Iris pigment epithelial cell (primary cell): ENCODE data around the gene LRRC45.

ENCODE experiments used
- DNase-seq: peaks from one replicate; pipeline ENCODE4 v3.0.0-alpha.2; 2011; ENCODE audit warnings: low read depth

Gene LRRC45

DNA sequence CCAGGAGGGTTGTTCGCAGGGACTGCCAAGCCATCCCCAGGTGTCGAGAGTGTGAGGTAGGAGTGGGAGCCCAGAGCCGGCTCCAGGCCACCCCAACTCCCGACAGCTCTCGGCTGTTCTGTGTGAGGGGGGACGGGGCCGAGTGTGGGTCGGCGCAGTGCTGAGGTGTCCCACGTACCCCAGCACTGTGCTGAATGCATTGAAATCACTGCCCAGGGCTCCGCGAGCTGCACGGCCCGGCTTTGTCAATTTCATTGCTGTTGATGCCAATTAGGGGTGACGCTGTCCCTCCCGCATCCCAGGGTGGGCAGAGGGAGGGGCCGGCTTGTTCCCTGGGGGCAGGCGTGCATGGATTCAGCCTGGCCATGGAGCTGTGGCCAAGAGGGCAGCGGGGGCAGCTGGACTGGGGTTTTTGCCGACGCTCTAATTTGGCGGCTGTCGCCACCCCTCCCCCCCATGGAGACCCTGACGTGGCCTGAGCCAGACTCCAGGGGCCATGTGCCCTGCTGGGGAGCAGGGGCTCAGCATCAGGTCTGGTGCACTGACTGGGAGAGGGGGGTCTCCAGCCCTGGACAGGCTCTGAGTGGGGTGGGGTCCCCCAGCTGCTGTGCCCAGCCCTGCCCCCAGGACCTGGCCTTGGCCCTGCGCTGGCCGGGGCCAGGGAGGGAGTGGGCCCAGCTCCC lies 14.7 kb upstream of the LRRC45 start:
- DNase-seq, result no peak

- DNase-seq, result no peak
Measured at GRCh38 chr17:82008941-82009405, 14.1 kb upstream of the LRRC45 start.

- DNase-seq, result no peak
Measured at GRCh38 chr17:82009413-82009812, 13.7 kb upstream of the LRRC45 start.

GRCh38 chr17:82010575-82011525 lies 12.3 kb upstream of the LRRC45 start:
- no peak for DNase-seq

DNA sequence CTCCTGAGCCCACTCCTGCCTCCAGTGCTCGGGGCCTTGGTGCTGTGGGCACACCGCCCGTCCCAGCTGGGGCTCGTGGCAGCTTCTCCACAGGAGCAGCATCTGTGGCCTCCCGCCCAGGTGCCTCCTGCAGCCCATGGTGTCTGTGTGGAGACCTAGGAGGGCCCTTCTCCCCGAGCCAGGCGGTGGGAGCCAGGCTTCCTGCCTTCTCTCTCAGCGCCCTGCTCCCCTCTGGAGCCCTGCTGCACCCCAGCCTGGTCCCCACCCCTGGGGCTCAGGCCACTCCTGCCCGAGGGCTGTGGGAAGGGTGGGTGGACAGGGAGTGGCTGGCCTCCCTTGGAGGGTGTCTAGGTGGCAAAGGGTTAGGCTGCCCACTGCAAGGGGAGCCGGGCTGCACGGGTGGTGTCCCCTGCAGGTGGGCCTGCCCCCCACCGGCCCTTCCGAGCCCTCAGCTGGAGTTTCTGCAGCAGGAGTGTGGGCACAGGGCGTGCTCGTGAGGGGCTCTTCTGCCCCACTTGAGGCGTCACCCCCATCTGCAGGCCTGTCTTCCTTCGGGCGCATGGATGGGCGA lies 11.4 kb upstream of the LRRC45 start:
- DNase-seq, result no peak

GRCh38 chr17:82012261-82012639 lies 10.9 kb upstream of the LRRC45 start:
- DNase-seq, result no peak

DNA sequence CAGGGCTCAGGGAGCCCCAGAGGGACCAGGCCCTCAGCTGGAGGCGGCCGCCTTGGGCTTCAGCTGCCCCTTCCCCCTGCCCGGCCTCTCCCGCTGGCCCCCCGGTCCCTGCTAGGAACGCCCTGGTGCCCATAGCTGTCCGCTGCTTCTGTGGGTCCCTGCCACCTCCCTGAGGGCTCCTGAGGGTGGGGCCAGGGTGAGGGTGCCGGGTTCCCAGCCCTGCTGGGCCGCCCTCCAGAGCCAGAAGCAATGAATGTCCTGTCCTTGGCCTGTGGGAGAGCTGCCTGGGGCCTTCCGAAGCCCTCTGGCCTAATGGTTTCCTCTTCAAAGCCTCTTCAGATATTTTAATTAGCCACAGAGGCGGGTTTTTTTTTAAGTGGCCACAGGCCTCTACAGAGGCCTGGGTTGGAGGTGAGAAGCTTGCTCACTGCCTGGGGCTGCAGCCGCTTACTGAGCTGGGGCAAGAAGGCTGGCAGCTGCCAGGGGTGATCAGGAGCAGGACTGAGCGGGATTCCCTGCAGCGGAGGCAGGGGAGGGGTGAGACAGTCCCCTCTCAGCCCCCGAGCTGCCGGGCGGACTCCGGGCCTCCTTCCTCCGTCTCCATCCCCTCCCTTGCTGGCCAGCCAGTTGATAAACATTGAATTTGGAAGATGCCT lies 10.3 kb upstream of the LRRC45 start:
- DNase-seq, result no peak

- no peak for DNase-seq
Measured at GRCh38 chr17:82013341-82013740, 9.8 kb upstream of the LRRC45 start.

GRCh38 chr17:82013772-82014321 lies 9.3 kb upstream of the LRRC45 start:
- DNase-seq, result no peak

DNA sequence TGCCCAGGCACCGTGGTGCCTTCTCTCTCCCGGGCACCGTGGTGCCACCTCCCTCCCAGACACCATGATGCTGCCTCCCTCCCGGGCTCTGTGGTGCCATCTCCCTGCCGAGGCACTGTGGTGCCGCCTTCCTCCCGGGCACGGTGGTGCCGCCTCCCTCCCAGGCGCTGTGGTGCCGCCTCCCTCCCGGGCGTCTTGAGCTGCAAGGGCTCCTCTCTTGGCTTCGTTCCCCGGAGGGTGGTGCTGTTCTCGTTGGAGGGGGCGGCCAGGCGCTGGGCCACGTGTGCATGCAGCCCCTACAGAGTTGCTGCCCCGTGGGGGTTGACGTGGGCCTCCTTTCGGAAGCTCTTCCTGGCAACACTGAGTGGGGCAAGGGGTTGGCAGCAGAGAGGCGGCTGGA lies 8.7 kb upstream of the LRRC45 start:
- DNase-seq, result no peak

DNA sequence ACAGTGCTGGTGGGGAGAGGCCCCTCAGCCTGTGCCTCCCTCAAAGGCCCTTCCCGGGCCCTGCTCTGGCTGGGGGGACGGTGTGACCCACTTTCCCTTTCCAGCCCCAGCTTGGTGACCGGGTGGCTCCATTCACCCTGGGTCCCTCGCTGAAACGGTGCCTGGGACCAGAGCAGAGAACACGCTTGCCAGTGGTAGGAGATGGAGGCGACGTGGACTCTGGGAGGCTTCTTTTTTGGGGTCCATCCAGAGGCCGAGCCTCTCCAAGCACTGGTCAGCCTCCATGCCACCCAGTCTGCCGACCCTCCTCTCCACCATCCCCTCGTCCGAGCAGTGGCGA lies 8.2 kb upstream of the LRRC45 start:
- no peak for DNase-seq

DNA sequence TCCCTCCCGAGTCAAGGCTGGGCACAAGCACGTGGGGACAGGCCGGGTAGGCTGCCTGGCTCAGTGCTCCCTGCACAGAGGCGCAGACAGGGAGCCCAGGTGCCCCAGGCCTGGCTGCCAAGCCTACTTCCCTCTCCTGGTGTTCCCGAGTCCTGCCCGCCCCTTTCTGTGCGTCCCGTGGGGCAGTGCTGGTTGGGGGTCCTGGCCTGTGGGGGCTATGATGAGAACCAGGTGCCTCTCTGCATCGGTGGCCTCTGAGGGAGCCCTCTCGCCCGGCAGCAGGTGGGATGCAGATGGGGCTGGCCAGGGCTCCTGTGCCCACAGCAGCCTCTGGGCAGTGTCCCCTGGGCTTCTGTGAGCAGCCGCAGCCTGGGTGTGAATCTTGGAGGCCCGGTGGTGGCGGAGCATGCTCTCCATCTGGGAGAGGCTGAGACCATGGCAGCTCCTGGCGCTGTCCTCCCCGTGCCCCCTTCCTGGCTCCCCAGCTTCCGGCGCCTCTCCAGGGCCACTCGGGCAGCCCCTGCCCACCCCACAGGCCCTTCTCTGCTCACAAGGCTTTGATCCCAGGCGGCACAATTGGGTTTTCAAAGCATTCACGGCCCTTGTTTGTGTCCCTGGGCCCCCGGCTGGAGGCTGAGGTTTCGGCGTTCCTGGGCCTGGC lies 7.7 kb upstream of the LRRC45 start:
- no peak for DNase-seq

GRCh38 chr17:82016061-82016874 lies 6.8 kb upstream of the LRRC45 start:
- no peak for DNase-seq

DNA sequence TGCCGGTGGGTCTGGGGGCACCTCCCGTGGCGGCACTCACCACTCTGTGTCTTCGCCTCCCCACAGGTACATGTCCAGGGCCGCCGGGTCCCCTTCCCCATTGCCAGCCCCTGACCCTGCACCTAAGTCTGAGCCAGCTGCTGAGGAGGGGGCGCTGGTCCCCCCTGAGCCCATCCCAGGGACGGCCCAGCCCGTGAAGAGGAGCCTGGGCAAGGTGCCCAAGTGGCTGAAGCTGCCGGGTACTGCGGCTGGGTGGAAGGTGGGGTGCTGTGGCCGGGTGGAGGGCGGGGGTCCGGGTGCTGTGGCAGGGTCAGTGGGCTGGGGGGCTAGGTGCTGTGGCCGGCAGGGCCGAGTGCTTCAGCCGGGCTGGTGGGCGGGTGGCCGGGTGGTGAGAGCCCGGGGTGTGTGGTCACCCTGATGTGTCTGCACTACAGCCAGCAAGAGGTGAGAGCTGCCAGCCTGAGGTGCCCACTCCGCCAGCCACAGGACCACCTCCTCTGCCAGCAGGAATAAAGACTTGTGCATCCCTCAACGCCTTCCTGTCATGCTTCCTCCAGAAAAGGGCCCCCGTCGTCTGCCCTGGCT lies 6.1 kb upstream of the LRRC45 start:
- no peak for DNase-seq

DNA sequence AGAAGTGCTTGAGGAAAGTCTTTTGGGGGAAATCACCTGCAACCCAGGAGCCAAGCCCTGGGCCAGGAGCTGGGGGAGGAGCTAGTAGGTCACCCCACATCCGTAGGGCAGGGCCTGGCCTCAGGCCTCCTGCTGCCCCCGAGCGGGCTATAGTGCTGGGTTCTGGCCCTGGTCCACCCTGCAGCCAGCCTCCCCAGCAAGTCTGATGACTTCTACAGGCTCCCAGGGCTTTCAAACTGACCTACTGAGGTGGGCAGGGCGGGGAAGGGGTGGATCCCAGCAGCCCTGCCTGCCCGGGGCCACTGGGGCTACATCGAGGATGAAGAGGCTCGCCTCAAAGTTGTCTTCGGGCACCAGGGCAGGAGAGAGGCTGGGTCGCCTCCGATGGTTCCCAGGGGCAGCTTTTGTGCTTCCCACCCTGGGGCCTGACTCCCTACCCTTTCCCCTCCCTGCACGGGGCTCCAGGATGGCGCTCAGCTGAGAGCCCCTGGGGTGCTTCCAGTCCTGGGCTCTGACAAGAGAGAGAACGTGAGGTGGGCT lies 5.4 kb upstream of the LRRC45 start:
- no peak for DNase-seq

DNA sequence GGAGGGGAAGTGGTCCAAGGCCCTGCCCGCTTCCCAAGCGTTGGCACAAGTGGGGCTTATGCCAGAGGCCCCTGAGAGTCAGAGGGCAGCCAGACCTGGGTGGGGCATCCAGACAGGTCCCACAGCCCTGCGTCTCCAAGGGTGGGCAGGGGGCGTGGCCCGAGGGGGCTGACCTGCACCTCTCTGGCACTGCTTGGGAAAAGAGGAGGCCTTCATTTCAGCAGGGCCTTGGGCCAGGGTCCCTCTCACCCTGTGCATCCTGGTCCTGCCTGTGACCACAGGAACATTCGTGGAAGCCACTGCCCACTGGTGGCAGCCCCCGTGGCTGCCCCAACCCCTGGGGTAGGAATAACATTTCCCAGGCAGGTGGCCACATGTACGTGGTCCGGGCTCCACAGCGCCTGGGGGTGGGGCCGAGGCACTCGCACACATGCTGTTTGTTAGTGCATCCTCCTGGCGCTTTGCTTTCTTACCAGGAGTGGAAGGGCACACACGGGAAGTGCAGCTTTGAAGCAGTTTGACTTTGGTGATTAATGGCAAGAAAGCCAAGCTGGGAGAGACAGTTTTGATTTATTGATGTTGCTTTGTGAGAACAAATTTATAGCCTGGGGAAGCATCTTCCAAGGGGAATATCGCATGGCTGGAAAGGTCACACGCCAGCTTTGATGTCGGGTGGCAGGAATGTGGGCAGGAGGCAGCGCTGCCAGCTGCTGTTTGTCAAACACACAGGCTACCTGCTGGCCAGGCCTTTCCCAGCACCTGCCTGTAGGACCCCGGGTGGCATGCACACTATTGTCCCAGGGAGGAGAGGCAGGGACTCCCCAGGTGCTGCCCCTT lies 4.7 kb upstream of the LRRC45 start:
- no peak for DNase-seq

- no peak for DNase-seq
Measured at GRCh38 chr17:82018989-82019689, 4.0 kb upstream of the LRRC45 start.
